Right atrium auricular region (tissue), 2 donors: ENCODE measurements around the gene TBK1. TPM values are rescaled to one million over a fixed set of nuclear protein-coding genes. Genes with fewer than 3 reads are reported as not detected.

Source experiments
- DNase-seq: peaks from one replicate; pipeline ENCODE4 v3.0.0-alpha.2; 2019; ENCODE audit warnings: low spot score
- H3K27ac ChIP-seq, 2 donors: fragments of 200-600 bp; sonication (generic); 1 replicate in 1 of 2; 2 replicates in 1 of 2; pipeline ENCODE4 v1.5.1; 2016 to 2019
- H3K27me3 ChIP-seq, 2 donors: fragments of 200-600 bp; sonication (generic); one replicate each; pipeline versions ENCODE4 v1.5.1 to v1.6.0; 2017 to 2019
- H3K36me3 ChIP-seq: fragments of 200-600 bp; sonication (generic); one replicate; pipeline ENCODE4 v1.5.1; 2016
- H3K4me1 ChIP-seq, 2 donors: fragments of 200-600 bp; sonication (generic); one replicate each; pipeline versions ENCODE4 v1.5.1 to v1.6.0; 2017 to 2019
- H3K4me3 ChIP-seq, 2 donors: fragments of 200-600 bp; sonication (generic); 1 replicate in 1 of 2; 2 replicates in 1 of 2; pipeline ENCODE4 v1.5.1; 2017 to 2019; ENCODE audit warnings: mild to moderate bottlenecking in 1 of 2, moderate library complexity in 1 of 2
- H3K9me3 ChIP-seq, 2 donors: fragments of 200-600 bp; sonication (generic); one replicate each; pipeline ENCODE4 v1.5.1; 2019
- total RNA-seq, 2 donors: library from RNA; depleted of rRNA; stranded (reverse); fragments of >200 nt; gene quantifications; one replicate each; pipeline ENCODE4 v1.1.0, GENCODE V29; 2016
- TF ChIP-seq, protein P1 (sequence below), 2 donors: fragments of 200-600 bp; sonication (generic); IDR thresholded peaks; one replicate each; pipeline ENCODE4 v1.5.1; 2019; ENCODE audit warnings: antibody characterized with exemption in 2 of 2

The TBK1 gene
- total RNA-seq, 2 donors from 2014 or later, result 11.3 to 12.2 TPM

DNA sequence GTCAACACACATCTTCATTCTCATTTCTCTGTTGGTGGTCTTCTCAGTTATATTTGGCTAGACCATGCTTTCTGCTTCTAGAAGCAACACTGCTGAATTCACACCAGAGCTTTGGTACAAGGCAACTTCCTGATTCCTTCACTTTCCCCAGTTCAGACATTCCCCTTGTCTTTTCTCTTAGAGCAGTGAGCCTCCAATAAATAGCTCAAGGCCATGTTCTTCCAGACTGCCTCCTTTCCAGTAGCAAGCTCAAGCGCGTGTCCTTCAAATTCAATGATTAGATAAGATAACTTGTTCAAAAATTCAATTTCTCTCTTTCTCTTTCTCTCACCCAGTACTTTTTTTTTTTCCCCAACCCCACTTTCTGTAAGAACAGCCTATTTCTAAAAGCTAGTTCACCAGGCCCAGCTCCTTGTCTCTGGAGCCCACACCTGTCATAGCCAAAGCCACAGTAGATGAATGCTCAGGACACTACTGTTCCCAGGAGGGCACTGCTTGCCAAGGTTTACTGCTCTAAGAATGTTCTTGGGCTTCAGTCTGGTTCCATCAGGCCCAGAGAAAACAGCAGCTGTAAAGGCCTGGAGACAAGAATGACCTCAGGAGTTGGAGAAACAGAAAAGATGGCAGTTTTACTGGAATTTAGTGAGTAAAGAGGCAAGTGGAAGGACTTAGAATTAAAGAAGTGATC lies 17.7 kb downstream of the TBK1 start:
- no peaks in the 10 kb centered on the region for H3K9me3 ChIP-seq
- peaks cover 52% of the 10 kb centered on the region for H3K36me3 ChIP-seq
- TF ChIP-seq, protein P1, sequence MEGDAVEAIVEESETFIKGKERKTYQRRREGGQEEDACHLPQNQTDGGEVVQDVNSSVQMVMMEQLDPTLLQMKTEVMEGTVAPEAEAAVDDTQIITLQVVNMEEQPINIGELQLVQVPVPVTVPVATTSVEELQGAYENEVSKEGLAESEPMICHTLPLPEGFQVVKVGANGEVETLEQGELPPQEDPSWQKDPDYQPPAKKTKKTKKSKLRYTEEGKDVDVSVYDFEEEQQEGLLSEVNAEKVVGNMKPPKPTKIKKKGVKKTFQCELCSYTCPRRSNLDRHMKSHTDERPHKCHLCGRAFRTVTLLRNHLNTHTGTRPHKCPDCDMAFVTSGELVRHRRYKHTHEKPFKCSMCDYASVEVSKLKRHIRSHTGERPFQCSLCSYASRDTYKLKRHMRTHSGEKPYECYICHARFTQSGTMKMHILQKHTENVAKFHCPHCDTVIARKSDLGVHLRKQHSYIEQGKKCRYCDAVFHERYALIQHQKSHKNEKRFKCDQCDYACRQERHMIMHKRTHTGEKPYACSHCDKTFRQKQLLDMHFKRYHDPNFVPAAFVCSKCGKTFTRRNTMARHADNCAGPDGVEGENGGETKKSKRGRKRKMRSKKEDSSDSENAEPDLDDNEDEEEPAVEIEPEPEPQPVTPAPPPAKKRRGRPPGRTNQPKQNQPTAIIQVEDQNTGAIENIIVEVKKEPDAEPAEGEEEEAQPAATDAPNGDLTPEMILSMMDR (IDR thresholded peaks at IDR 0.05), result no peak
- H3K4me3 ChIP-seq, result no peak overlapping the region
- no peaks in the 10 kb centered on the region for H3K27me3 ChIP-seq
- H3K27ac ChIP-seq, result peak overlapping the region in 1 of 2 donors; percentile 11
- no peak for DNase-seq
- peaks cover 0 to 19% of the 10 kb centered on the region in 2 donors for H3K4me1 ChIP-seq

DNA sequence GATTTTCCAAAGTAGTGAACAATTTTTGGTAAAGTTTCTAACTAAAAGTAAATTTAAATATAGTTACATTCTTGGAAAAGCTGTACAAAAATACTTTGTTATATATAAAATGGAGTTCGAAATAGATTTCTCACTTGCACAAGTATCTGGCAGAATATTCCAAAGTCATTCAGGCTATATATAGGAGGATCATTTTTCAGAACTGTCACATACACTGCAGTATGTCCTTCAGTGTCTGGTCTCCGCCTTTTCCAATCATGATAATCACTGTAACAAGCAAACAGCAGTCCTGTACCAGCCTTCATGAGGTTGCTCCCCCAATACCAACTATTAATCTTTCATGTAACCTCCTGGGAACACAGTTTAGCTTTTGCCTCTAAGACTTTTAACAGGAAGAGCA lies 18.6 kb downstream of the TBK1 start:
- Histone ChIP-seq H3K27me3 (no peaks in the 10 kb centered on the region), H3K9me3 (peaks cover 0 to 1% of the 10 kb centered on the region in 2 donors), H3K4me1 (peaks cover 0 to 19% of the 10 kb centered on the region in 2 donors), H3K36me3 (peaks cover 52% of the 10 kb centered on the region), H3K4me3 (no peak overlapping the region), H3K27ac (no peak overlapping the region)
- TF ChIP-seq, protein P1 (IDR thresholded peaks at IDR 0.05), result no peak
- no peak for DNase-seq

DNA sequence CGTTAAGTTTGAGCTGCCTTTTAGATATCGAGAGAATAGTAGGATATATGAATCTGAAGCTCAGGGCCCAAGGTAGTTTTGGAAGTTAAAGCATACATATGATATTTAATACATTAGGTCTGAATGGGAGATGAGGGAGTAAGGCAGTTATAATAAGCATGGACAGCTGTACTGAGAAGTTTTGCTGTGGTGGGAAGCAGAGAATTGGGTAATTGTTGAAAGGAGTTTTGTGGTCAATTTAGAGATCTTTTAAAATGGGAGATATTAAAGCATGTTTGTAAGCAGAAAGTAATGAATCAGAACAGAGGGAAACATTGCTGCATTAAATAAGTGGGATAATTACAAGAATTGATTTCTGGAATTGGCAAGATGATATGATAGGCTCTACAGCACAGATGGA lies 21.3 kb downstream of the TBK1 start:
- TF ChIP-seq, protein P1 (IDR thresholded peaks at IDR 0.05), result no peak
- Histone ChIP-seq H3K27ac (no peak overlapping the region), H3K9me3 (peaks cover 0 to 13% of the 10 kb centered on the region in 2 donors), H3K4me1 (peaks cover 0 to 19% of the 10 kb centered on the region in 2 donors), H3K27me3 (no peaks in the 10 kb centered on the region), H3K36me3 (peaks cover 44% of the 10 kb centered on the region), H3K4me3 (no peak overlapping the region)
- DNase-seq, result no peak

DNA sequence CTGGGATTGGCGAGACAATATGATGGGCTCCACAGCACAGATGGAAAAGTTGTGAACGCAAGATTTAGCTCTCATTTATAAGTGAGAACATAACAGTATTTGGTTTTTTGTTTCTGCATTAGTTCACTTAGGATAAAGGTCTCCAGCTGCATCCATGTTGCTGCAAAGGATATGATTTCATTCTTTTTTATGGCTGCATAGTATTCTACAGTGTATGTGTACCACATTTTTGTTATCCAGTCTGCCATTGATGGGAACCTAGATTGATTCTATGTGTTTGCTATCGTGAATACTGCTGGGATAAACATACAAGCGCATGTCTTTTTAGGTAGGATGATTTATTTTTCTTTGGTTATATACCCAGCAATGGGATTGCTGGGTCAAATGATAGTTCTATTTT lies 23.6 kb downstream of the TBK1 start:
- Histone ChIP-seq H3K27me3 (no peaks in the 10 kb centered on the region), H3K36me3 (peaks cover 53% of the 10 kb centered on the region), H3K4me1 (peaks cover 0 to 3% of the 10 kb centered on the region in 2 donors), H3K9me3 (peaks cover 0 to 13% of the 10 kb centered on the region in 2 donors), H3K27ac (no peak overlapping the region), H3K4me3 (no peak overlapping the region)
- DNase-seq, result no peak
- TF ChIP-seq, protein P1 (IDR thresholded peaks at IDR 0.05), result no peak

DNA sequence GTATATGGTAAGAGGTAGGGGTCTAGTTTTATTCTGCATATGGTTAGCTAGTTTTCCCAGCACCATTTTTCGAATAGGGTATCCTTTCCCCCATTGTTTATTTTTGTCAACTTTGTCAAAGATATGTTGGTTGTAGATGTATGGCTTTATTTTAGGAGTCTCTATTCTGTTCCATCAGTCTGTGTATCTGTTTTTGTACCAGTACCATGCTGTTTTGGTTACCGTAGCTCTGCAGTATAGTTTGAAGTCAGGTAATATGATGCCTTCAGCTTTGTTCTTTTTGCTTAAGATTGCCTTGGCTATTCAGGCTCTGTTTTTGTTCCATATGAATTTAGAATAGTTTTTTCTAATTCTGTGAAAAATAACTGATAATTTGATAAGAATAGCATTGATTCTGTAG lies 24.9 kb downstream of the TBK1 start:
- no peaks in the 10 kb centered on the region for H3K27me3 ChIP-seq
- H3K4me3 ChIP-seq, result no peak overlapping the region
- no peaks in the 10 kb centered on the region for H3K4me1 ChIP-seq
- peaks cover 0 to 13% of the 10 kb centered on the region in 2 donors for H3K9me3 ChIP-seq
- no peak overlapping the region for H3K27ac ChIP-seq
- TF ChIP-seq, protein P1 (IDR thresholded peaks at IDR 0.05), result no peak
- peaks cover 57% of the 10 kb centered on the region for H3K36me3 ChIP-seq
- no peak for DNase-seq

DNA sequence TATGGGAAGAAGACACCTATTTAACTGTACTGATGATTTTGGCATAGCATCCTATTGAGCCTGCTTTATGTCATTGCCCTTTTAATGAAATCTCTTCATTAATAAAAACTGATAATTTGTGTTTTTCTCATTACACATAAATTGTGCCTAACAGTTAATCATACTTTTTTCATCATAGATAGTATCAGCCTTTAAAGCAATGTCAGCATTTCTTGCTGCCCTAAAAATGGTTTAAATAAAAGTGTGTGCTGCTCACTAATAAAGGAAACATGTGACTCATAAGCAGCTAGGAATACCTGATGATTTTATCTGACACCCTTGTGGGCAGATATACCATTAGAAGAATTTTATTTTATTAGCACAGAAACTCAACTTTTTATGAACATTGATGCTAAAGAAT lies 26.7 kb downstream of the TBK1 start:
- Histone ChIP-seq H3K27ac (no peak overlapping the region), H3K27me3 (no peaks in the 10 kb centered on the region), H3K4me1 (no peaks in the 10 kb centered on the region), H3K9me3 (peaks cover 0 to 13% of the 10 kb centered on the region in 2 donors), H3K4me3 (no peak overlapping the region), H3K36me3 (peaks cover 61% of the 10 kb centered on the region)
- no peak for DNase-seq
- TF ChIP-seq, protein P1 (IDR thresholded peaks at IDR 0.05), result no peak
